MCF 10A (cell line): ENCODE results near the gene STK11IP. TPM values are rescaled to one million over a fixed set of nuclear protein-coding genes. Genes with fewer than 3 reads are reported as not detected.

Experiments
- BruUV-seq: library from RNA; stranded (reverse); fragments of 400-500 nt; replicated peaks from 2 replicates; lab custom pipeline; 2021; lab: Mats Ljungman, UMichigan
- CTCF ChIA-PET: fragments of 300-600 bp; sonication (Branson Sonifier 250); formaldehyde crosslinking; extraction: SDS; loops from one replicate; lab custom pipeline; 2021; ENCODE audit warnings: antibody characterized with exemption, inconsistent platforms; lab: Yijun Ruan, JAX
- POLR2A ChIA-PET: fragments of 300-600, 350-650 bp; sonication (Branson Sonifier 250); formaldehyde crosslinking; extraction: SDS; loops from one replicate; lab custom pipeline; 2020; ENCODE audit warnings: antibody characterized with exemption, inconsistent platforms; lab: Yijun Ruan, JAX
- DNase-seq: peaks from one replicate; pipeline ENCODE4 v3.0.0-alpha.2; 2018; ENCODE audit not compliant: unreplicated experiment
- H3K27ac Mint-ChIP-seq: one replicate; pipeline ENCODE4 v1.8.0; 2022; ENCODE audit warnings: mild to moderate bottlenecking, low read depth, mixed read lengths; ENCODE audit not compliant: unreplicated experiment
- H3K27me3 Mint-ChIP-seq: one replicate; pipeline ENCODE4 v1.8.0; 2022; ENCODE audit warnings: mixed read lengths; ENCODE audit not compliant: insufficient read depth, unreplicated experiment
- H3K36me3 Mint-ChIP-seq: one replicate; pipeline ENCODE4 v1.8.0; 2022; ENCODE audit warnings: mild to moderate bottlenecking, moderate library complexity, mixed read lengths; ENCODE audit not compliant: insufficient read depth, unreplicated experiment
- H3K4me1 Mint-ChIP-seq: one replicate; pipeline ENCODE4 v1.8.0; 2022; ENCODE audit warnings: mixed read lengths; ENCODE audit not compliant: insufficient read depth, unreplicated experiment
- H3K4me3 Mint-ChIP-seq: one replicate; pipeline ENCODE4 v1.8.0; 2022; ENCODE audit warnings: mild to moderate bottlenecking, moderate library complexity, mixed read lengths; ENCODE audit not compliant: unreplicated experiment
- H3K9me3 Mint-ChIP-seq: one replicate; pipeline ENCODE4 v1.8.0; 2022; ENCODE audit warnings: mixed read lengths; ENCODE audit not compliant: unreplicated experiment
- intact Hi-C: fragments of 100-400 bp; cut with micrococcal nuclease; formaldehyde crosslinking; loops from 2 replicates; pipeline ENCODE4 v1.14.1; 2022
- total RNA-seq: library from RNA; stranded (reverse); gene quantifications from 2 replicates; pipeline ENCODE4 v1.2.3, GENCODE V29; 2022
- TF ChIP-seq, protein P1 (sequence below): fragments of 200-600 bp; IDR thresholded peaks from one replicate; pipeline ENCODE4 v1.8.0; 2022; ENCODE audit warnings: antibody characterized with exemption, mild to moderate bottlenecking; ENCODE audit not compliant: unreplicated experiment

Gene STK11IP
- total RNA-seq, 1 experiment from 2014 or later, result 26.5 TPM

- TF ChIP-seq, protein P1, sequence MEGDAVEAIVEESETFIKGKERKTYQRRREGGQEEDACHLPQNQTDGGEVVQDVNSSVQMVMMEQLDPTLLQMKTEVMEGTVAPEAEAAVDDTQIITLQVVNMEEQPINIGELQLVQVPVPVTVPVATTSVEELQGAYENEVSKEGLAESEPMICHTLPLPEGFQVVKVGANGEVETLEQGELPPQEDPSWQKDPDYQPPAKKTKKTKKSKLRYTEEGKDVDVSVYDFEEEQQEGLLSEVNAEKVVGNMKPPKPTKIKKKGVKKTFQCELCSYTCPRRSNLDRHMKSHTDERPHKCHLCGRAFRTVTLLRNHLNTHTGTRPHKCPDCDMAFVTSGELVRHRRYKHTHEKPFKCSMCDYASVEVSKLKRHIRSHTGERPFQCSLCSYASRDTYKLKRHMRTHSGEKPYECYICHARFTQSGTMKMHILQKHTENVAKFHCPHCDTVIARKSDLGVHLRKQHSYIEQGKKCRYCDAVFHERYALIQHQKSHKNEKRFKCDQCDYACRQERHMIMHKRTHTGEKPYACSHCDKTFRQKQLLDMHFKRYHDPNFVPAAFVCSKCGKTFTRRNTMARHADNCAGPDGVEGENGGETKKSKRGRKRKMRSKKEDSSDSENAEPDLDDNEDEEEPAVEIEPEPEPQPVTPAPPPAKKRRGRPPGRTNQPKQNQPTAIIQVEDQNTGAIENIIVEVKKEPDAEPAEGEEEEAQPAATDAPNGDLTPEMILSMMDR, result no peak
- intact Hi-C loops, result no loop called here
- H3K9me3 Mint-ChIP-seq, result no peaks in the 10 kb centered on the region
- no peaks in the 10 kb centered on the region for H3K27me3 Mint-ChIP-seq
- DNase-seq, result no peak
- no peak overlapping the region for H3K27ac Mint-ChIP-seq
- BruUV-seq, result no TSS peak
- ChIA-PET CTCF (interaction anchor here (0.6 to 0.8 kb wide), 2 partner anchors 103 to 362 kb away, joined by 3 to 5 read pairs; no protein-coding TSS in a partner anchor), POLR2A (no interaction called here)
- no peak overlapping the region for H3K4me3 Mint-ChIP-seq
- peaks cover 2% of the 10 kb centered on the region for H3K4me1 Mint-ChIP-seq
- peaks cover 18% of the 10 kb centered on the region for H3K36me3 Mint-ChIP-seq
Observed at GRCh38 chr2:219566640-219567039, 31.0 kb upstream of the STK11IP start.

- ChIA-PET POLR2A (interaction anchor here (1.1 kb wide), 1 partner anchor 10 kb away, joined by 4 read pairs; no protein-coding TSS in a partner anchor), CTCF (interaction anchor here (0.8 kb wide), 1 partner anchor 104 kb away, joined by 3 read pairs; no protein-coding TSS in a partner anchor)
Observed at GRCh38 chr2:219567131-219567530, 30.5 kb upstream of the STK11IP start.

GRCh38 chr2:219567791-219568361, 29.8 kb upstream of the STK11IP start:
- no peak overlapping the region for H3K27ac Mint-ChIP-seq
- no TSS peak for BruUV-seq
- CTCF ChIA-PET, result interaction anchor here (0.6 to 2.1 kb wide), 2 partner anchors 8 to 32 kb away, joined by 3 to 15 read pairs; no protein-coding TSS in a partner anchor
- TF ChIP-seq, protein P1, result no peak
- POLR2A ChIA-PET, result interaction anchor here (1.1 to 1.3 kb wide), 2 partner anchors 9 to 15 kb away, joined by 3 to 4 read pairs; no protein-coding TSS in a partner anchor
- H3K27me3 Mint-ChIP-seq, result no peaks in the 10 kb centered on the region
- no peak for DNase-seq
- peaks cover 19% of the 10 kb centered on the region for H3K36me3 Mint-ChIP-seq
- peaks cover 7% of the 10 kb centered on the region for H3K4me1 Mint-ChIP-seq
- no peak overlapping the region for H3K4me3 Mint-ChIP-seq
- no peaks in the 10 kb centered on the region for H3K9me3 Mint-ChIP-seq
- intact Hi-C loops, result no loop called here

More at GRCh38 chr2:219567131-219567530, 30.5 kb upstream of the STK11IP start:
- H3K9me3 Mint-ChIP-seq, result no peaks in the 10 kb centered on the region
- no peak overlapping the region for H3K4me3 Mint-ChIP-seq
- intact Hi-C loops, result no loop called here
- BruUV-seq, result no TSS peak
- H3K27me3 Mint-ChIP-seq, result no peaks in the 10 kb centered on the region
- TF ChIP-seq, protein P1, result no peak
- no peak for DNase-seq
- no peak overlapping the region for H3K27ac Mint-ChIP-seq
- peaks cover 7% of the 10 kb centered on the region for H3K4me1 Mint-ChIP-seq
- peaks cover 20% of the 10 kb centered on the region for H3K36me3 Mint-ChIP-seq

DNA sequence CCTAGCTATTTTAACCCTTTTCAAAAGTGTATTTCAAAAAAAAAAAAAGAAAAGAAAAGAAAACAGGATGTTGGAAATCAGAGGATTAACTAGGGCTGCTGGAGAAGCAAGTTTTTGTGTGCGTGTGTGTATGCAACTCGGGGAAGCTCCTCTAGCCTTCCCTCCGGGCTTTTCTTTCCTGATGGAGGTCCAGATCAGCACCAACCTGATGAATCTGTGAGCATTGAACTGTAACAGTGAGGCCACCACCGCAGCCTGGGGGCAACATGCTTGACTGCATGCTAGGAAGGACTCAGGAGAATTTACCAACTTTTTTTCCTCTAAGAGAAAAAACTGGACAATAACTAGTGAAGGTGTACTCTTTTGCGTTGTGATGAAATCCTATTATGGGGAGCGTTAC, 28.6 kb upstream of the STK11IP start:
- peak overlapping the region; percentile 49 for H3K4me3 Mint-ChIP-seq

More for the DNA sequence above, 28.6 kb upstream of the STK11IP start:
- Mint-ChIP-seq H3K36me3 (peaks cover 19% of the 10 kb centered on the region), H3K27ac (no peak overlapping the region), H3K27me3 (no peaks in the 10 kb centered on the region), H3K4me1 (peaks cover 7% of the 10 kb centered on the region), H3K9me3 (no peaks in the 10 kb centered on the region)
- TF ChIP-seq, protein P1, result no peak
- no TSS peak for BruUV-seq
- ChIA-PET CTCF (interaction anchor here (0.6 to 2.1 kb wide), 3 partner anchors 9 to 180 kb away, joined by 3 to 15 read pairs (median 3); no protein-coding TSS in a partner anchor), POLR2A (interaction anchor here (0.6 to 1.1 kb wide), 3 partner anchors 9 to 76 kb away, joined by 3 to 4 read pairs (median 3); partner anchors contain the start of gene STK11IP)
- intact Hi-C loops, result no loop called here
- DNase-seq, result no peak
